K562 (cell line): Measurements from ENCODE around the gene EPB41L1. TPM values are rescaled to one million over a fixed set of nuclear protein-coding genes. Genes with fewer than 3 reads are reported as not detected.

Experiments
- ADNP ChIP-seq: fragments of 200-800 bp; sonication (Bioruptor generic); IDR thresholded peaks from 2 replicates; pipeline ENCODE4 v1.6.1; 2016; ENCODE audit warnings: missing genetic modification characterization, missing compliant biosample characterization
- AFF4 ChIP-seq: sonication (generic); formaldehyde crosslinking; IDR thresholded peaks from 2 replicates; pipeline ENCODE4 v1.8.0; 2023; ENCODE audit warnings: mild to moderate bottlenecking, missing genetic modification reagents
- BCOR ChIP-seq: fragments of 450-650 bp; IDR thresholded peaks from 2 replicates; pipeline ENCODE4 v1.6.1; 2016
- CAMTA2 ChIP-seq: fragments of 250-450 bp; sonication (Bioruptor Pico); conservative IDR thresholded peaks from 2 replicates; pipeline ENCODE4 v1.5.1; 2022
- CEBPB ChIP-seq: fragments of 450-650 bp; IDR thresholded peaks from 2 replicates; pipeline ENCODE4 v1.6.1; 2016; ENCODE audit warnings: missing genetic modification characterization, missing compliant biosample characterization
- CHCHD3 ChIP-seq: fragments of 250-450 bp; sonication (Bioruptor Pico); IDR thresholded peaks from 2 replicates; pipeline ENCODE4 v2.1.2; 2022; ENCODE audit warnings: mild to moderate bottlenecking
- HDAC2 ChIP-seq: fragments of 450-650 bp; IDR thresholded peaks from 2 replicates; pipeline ENCODE4 v1.6.1; 2016; ENCODE audit warnings: mild to moderate bottlenecking
- HMGXB4 ChIP-seq: sonication (generic); formaldehyde crosslinking; IDR thresholded peaks from 2 replicates; pipeline ENCODE4 v1.8.1; 2023; ENCODE audit warnings: mild to moderate bottlenecking, missing genetic modification reagents
- IFI16 ChIP-seq: fragments of 250-450 bp; sonication (Bioruptor Pico); IDR thresholded peaks from 2 replicates; pipeline ENCODE4 v2.1.2; 2022; ENCODE audit warnings: mild to moderate bottlenecking, inconsistent platforms
- JUND ChIP-seq, 2 experiments: IDR thresholded peaks; 2 replicates in 1 of 2; 3 replicates in 1 of 2; pipeline ENCODE4 v1.6.1; 2011; ENCODE audit warnings: borderline replicate concordance in 2 of 2, low read depth in 2 of 2, low read length in 2 of 2, improper control_type of control experiment in 1 of 2, missing biosample characterization in 1 of 2, missing genetic modification characterization in 1 of 2, missing genetic modification reagents in 1 of 2
- MEIS2 ChIP-seq: fragments of 450-650 bp; IDR thresholded peaks from 2 replicates; pipeline ENCODE4 v1.6.1; 2014; ENCODE audit warnings: mild to moderate bottlenecking; ENCODE audit not compliant: partially characterized antibody
- MXI1 ChIP-seq: IDR thresholded peaks from 2 replicates; pipeline ENCODE4 v1.6.1; 2011; ENCODE audit warnings: low read depth, mild to moderate bottlenecking, improper control_type of control experiment, low read length
- MYBL2 ChIP-seq, 2 experiments: fragments of 450-650 bp in 1 of 2; sonication (generic) in 1 of 2; formaldehyde crosslinking in 1 of 2; IDR thresholded peaks; 2 replicates each; pipeline versions ENCODE4 v1.6.1 to v1.8.1; 2017 to 2022; ENCODE audit warnings: borderline replicate concordance in 1 of 2, inconsistent platforms in 1 of 2, low read depth in 1 of 2, mild to moderate bottlenecking in 1 of 2, missing genetic modification reagents in 1 of 2, moderate library complexity in 1 of 2
- NR2C1 ChIP-seq, 2 experiments: fragments of 450-650 bp; IDR thresholded peaks; 2 replicates each; pipeline ENCODE4 v1.6.1; 2017; ENCODE audit warnings: mild to moderate bottlenecking in 2 of 2, antibody characterized with exemption in 1 of 2, inconsistent platforms in 1 of 2, missing compliant biosample characterization in 1 of 2, missing genetic modification characterization in 1 of 2
- PURB ChIP-seq: sonication (generic); formaldehyde crosslinking; IDR thresholded peaks from 2 replicates; pipeline ENCODE4 v1.9.0; 2021; ENCODE audit warnings: low read depth, mild to moderate bottlenecking, missing genetic modification reagents
- SETDB1 ChIP-seq: IDR thresholded peaks from one replicate; pipeline ENCODE4 v1.6.1; 2012; ENCODE audit warnings: low read length, control low read depth, inconsistent platforms
- TCF7L2 ChIP-seq: fragments of 150-350 bp; IDR thresholded peaks from 2 replicates; pipeline ENCODE4 v1.6.1; 2016; ENCODE audit warnings: low read depth, mild to moderate bottlenecking, low read length, moderate library complexity
- TOE1 ChIP-seq, 2 experiments: fragments of 450-650 bp in 1 of 2; sonication (generic) in 1 of 2; formaldehyde crosslinking in 1 of 2; IDR thresholded peaks; 2 replicates each; pipeline versions ENCODE4 v1.7.1 to v1.8.0; 2016 to 2022; ENCODE audit warnings: borderline replicate concordance in 2 of 2, mild to moderate bottlenecking in 2 of 2, antibody characterized with exemption in 1 of 2, inconsistent platforms in 1 of 2, low read depth in 1 of 2, missing genetic modification reagents in 1 of 2, moderate library complexity in 1 of 2
- ZBED1 ChIP-seq: IDR thresholded peaks from 2 replicates; pipeline ENCODE4 v1.6.1; 2014
- ZNF134 ChIP-seq: fragments of 250-450 bp; sonication (Bioruptor Pico); conservative IDR thresholded peaks from 2 replicates; pipeline ENCODE4 v1.4.0; 2020
- ZNF239 ChIP-seq: fragments of 250-450 bp; sonication (Bioruptor Pico); IDR thresholded peaks from 2 replicates; pipeline ENCODE4 v1.4.0; 2020; ENCODE audit warnings: mild to moderate bottlenecking
- ZNF76 ChIP-seq: fragments of 250-450 bp; sonication (Bioruptor Pico); IDR thresholded peaks from 2 replicates; pipeline ENCODE4 v1.4.0; 2020; ENCODE audit warnings: mild to moderate bottlenecking, moderate library complexity, borderline replicate concordance
- polyA plus RNA-seq, 8 experiments: library from polyadenylated mRNA; depleted of rRNA in 4 of 8; stranded (reverse) in 5 of 8; unstranded in 3 of 8; fragments of >200 nt; fragmentation: Nextera tagmentation in 2 of 8; fragmentation: Illumina TruSeq in 1 of 8; extraction: Ambion mirVana in 2 of 8; extraction: Trizol in 1 of 8; gene quantifications; 2 replicates each; pipeline versions ENCODE4 v1.2.1 to v1.2.3, GENCODE V29; 2011 to 2014; ENCODE audit warnings: inconsistent platforms in 1 of 8, missing spikeins in 1 of 8
- total RNA-seq, 7 experiments: library from RNA; depleted of rRNA in 6 of 7; stranded (reverse); fragments of >200 nt in 6 of 7; fragmentation: Illumina TruSeq in 2 of 7; extraction: Trizol in 2 of 7; gene quantifications; 2 replicates each; pipeline versions ENCODE4 v1.2.1 to v1.2.3, GENCODE V29; 2011 to 2021; ENCODE audit warnings: low replicate concordance in 1 of 7
- TF ChIP-seq, protein P1 (sequence below): fragments of 250-450 bp; sonication (Bioruptor Pico); IDR thresholded peaks from 2 replicates; pipeline ENCODE4 v1.8.0; 2022; ENCODE audit warnings: moderate library complexity, mild to moderate bottlenecking, inconsistent platforms

EPB41L1 gene
- total and polyA plus RNA-seq, 9 of the 15 experiments (the other 6 are each of a cell fraction or from before 2014, with no cell fraction given): 0.11 to 4.3 (median 1.3) TPM

DNA sequence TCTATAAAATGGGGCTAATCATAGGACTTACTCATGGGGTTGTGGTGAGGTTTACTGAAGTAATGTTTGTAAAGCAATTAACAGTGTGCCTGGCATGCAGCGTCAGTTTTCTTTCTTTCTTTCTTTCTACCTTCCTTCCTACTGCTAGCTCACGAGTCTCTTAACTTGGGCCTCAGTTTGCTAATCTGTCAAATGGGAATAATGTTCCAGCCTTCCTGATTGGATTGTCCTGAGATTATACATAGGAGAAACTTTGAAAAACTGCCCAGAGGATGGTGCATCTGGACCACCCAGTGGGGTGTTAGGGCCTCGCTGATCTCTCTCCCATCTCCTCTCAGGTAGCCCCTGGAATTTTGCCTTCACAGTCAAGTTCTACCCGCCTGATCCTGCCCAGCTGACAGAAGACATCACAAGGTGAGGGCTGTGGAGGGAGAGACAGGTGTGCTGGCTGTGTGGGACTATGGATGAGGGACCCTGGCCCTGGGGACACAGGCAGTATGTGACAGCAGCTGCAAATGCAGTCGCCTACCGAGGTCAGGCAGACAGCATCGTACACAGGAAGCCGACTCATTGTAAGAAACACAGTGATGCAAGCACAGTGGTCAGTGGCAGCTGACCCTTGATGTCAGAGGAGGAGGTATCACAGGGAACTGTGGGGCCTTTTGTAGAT, 27.5 kb downstream of the EPB41L1 start (continued):
- TF ChIP-seq ZNF76 (no peak), PURB (CRISPR knock-in tag) (no peak), MEIS2 (peak; percentile 7), HMGXB4 (CRISPR knock-in tag) (no peak), TOE1 (IDR thresholded peaks at IDR 0.05; ENCODE audit: borderline replicate concordance) (no peak), TOE1 (CRISPR knock-in tag; IDR thresholded peaks at IDR 0.05; ENCODE audit: borderline replicate concordance, low read depth) (no peak), AFF4 (CRISPR knock-in tag) (no peak), ADNP (peak; percentile 97), CAMTA2 (CRISPR knock-in tag) (no peak), CHCHD3 (CRISPR knock-in tag) (no peak), MXI1 (no peak), JUND (IDR thresholded peaks at IDR 0.05; ENCODE audit: borderline replicate concordance, low read depth, low read length) (0 out of 2 replicates have a peak, but pooled peaks have one; percentile 37), JUND (tag; IDR thresholded peaks at IDR 0.05; ENCODE audit: borderline replicate concordance, low read depth, low read length) (no peak), TCF7L2 (no peak), ZNF134 (CRISPR knock-in tag) (no peak), ZNF239 (no peak), SETDB1 (no peak), CEBPB (tag) (peak; percentile 52; the same call in 1 of the 2 replicates), MYBL2 (IDR thresholded peaks at IDR 0.05; ENCODE audit: low read depth) (no peak), MYBL2 (CRISPR knock-in tag; IDR thresholded peaks at IDR 0.05; ENCODE audit: borderline replicate concordance) (no peak), ZBED1 (no peak), NR2C1 (IDR thresholded peaks at IDR 0.05) (no peak), NR2C1 (tag; IDR thresholded peaks at IDR 0.05) (peak; percentile 42; the same call in 1 of the 2 replicates), BCOR (peak; percentile 98), HDAC2 (peak; percentile 95), IFI16 (CRISPR knock-in tag) (no peak)
- TF ChIP-seq, protein P1, sequence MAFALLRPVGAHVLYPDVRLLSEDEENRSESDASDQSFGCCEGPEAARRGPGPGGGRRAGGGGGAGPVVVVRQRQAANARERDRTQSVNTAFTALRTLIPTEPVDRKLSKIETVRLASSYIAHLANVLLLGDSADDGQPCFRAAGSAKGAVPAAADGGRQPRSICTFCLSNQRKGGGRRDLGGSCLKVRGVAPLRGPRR (CRISPR knock-in tag): no peak
